ENCODE data around the gene MORN5.

GRCh38 chr9:122134822-122135528 is 24.7 kb upstream of the MORN5 start:
- TF ChIP-seq CTCF (IDR thresholded peaks at IDR 0.05) (no peak), POLR2A (IDR thresholded peaks at IDR 0.05) (no peak)

Data from lower leg skin (tissue), 3 donors.